Measurements from ENCODE around the gene OR4K13. TPM values are rescaled to one million over a fixed set of nuclear protein-coding genes. Genes with fewer than 3 reads are reported as not detected.

Gene OR4K13
- total RNA-seq: not detected in 2 replicates

- no peak for DNase-seq (ENCODE audit: low read depth in 2 of 2)
Observed at GRCh38 chr14:20035938-20036337, at the start of gene OR4K13. OR4K13 (minus strand) TSS chr14:20036038; CDS start chr14:20034758, 1,280 bp downstream.

GRCh38 chr14:20059745-20060144 lies 23.9 kb upstream of the OR4K13 start, which contains the start of gene OR4L1:
OR4L1 (plus strand) TSS chr14:20060045; CDS start chr14:20060045, 0 bp downstream.
- DNase-seq (ENCODE audit: low read depth in 2 of 2): no peak

- DNase-seq (ENCODE audit: low read depth in 2 of 2): no peak
Observed at GRCh38 chr14:20048202-20048601, 12.4 kb upstream of the OR4K13 start.

GRCh38 chr14:20044243-20044642 lies 8.4 kb upstream of the OR4K13 start:
- no peak for DNase-seq (ENCODE audit: low read depth in 2 of 2)

GRCh38 chr14:20035449-20035848 lies 389 bp downstream of the OR4K13 start:
- no peak for DNase-seq (ENCODE audit: low read depth in 2 of 2)

GRCh38 chr14:20031058-20031457 lies 4.8 kb downstream of the OR4K13 start:
- DNase-seq (ENCODE audit: low read depth in 2 of 2): no peak

- DNase-seq (ENCODE audit: low read depth in 2 of 2): no peak
Observed at GRCh38 chr14:20019257-20019865, 16.5 kb downstream of the OR4K13 start, which contains the start of gene OR4K14. OR4K14 (minus strand) TSS chr14:20019307; CDS start chr14:20015193, 4,114 bp downstream.

GRCh38 chr14:20008156-20008555 lies 27.7 kb downstream of the OR4K13 start:
- DNase-seq (ENCODE audit: low read depth in 2 of 2): no peak

GRCh38 chr14:20002319-20002718 lies 33.5 kb downstream of the OR4K13 start:
- DNase-seq (ENCODE audit: low read depth in 2 of 2): peak in 1 of 2 donors; percentile 24

GRCh38 chr14:20001863-20002262 lies 34.0 kb downstream of the OR4K13 start, which contains the start of gene OR4Q2:
OR4Q2 (plus strand) TSS chr14:20002163.
- no peak for DNase-seq (ENCODE audit: low read depth in 2 of 2)

GRCh38 chr14:19993438-19993837 lies 42.4 kb downstream of the OR4K13 start:
- DNase-seq (ENCODE audit: low read depth in 2 of 2): no peak

Other genes starting within 250 kb of the OR4K13 start
- not detected in 2 replicates for gene OR4N2, start 232.3 kb downstream of the OR4K13 start, total RNA-seq
- not detected in 2 replicates for gene OR4K2, start 160.9 kb downstream of the OR4K13 start, total RNA-seq
- gene OR4K5, start 115.4 kb downstream of the OR4K13 start, total RNA-seq: not detected in 2 replicates
- not detected in 2 replicates for gene OR4K1, start 105.1 kb downstream of the OR4K13 start, total RNA-seq
- gene OR4K15, start 60.4 kb downstream of the OR4K13 start, total RNA-seq: not detected in 2 replicates
- not detected in 2 replicates for gene OR4Q2, start 33.9 kb downstream of the OR4K13 start, total RNA-seq
- gene OR4K14, start 16.7 kb downstream of the OR4K13 start, total RNA-seq: not detected in 2 replicates
- gene OR4L1, start 24.0 kb upstream of the OR4K13 start, total RNA-seq: not detected in 2 replicates
- not detected in 2 replicates for gene OR4K17, start 74.7 kb upstream of the OR4K13 start, total RNA-seq
- gene OR4N5, start 102.8 kb upstream of the OR4K13 start, total RNA-seq: not detected in 2 replicates
- gene OR11G2, start 154.9 kb upstream of the OR4K13 start, total RNA-seq: not detected in 2 replicates
- gene OR11H6, start 187.7 kb upstream of the OR4K13 start, total RNA-seq: not detected in 2 replicates
- gene OR11H7, start 192.9 kb upstream of the OR4K13 start, total RNA-seq: not detected in 2 replicates
- gene OR11H4, start 203.2 kb upstream of the OR4K13 start, total RNA-seq: not detected in 2 replicates

Data from lung microvascular endothelial cell (primary cell).